Fibroblast of mammary gland (primary cell): ENCODE results near the gene NRCAM.

Experiments
- DNase-seq: peaks from one replicate; pipeline ENCODE4 v3.0.0-alpha.2; 2010; ENCODE audit warnings: low read depth
- H3K4me3 ChIP-seq: 2 replicates; pipeline ENCODE4 v1.5.1; 2011; ENCODE audit warnings: low read depth, mild to moderate bottlenecking, low read length, moderate library complexity; ENCODE audit not compliant: control insufficient read depth
- TF ChIP-seq, protein P1 (sequence below): conservative IDR thresholded peaks from 2 replicates; pipeline ENCODE4 v1.5.1; 2011; ENCODE audit warnings: low read depth, low read length, inconsistent platforms; ENCODE audit not compliant: control insufficient read depth, insufficient read depth

Gene NRCAM

DNA sequence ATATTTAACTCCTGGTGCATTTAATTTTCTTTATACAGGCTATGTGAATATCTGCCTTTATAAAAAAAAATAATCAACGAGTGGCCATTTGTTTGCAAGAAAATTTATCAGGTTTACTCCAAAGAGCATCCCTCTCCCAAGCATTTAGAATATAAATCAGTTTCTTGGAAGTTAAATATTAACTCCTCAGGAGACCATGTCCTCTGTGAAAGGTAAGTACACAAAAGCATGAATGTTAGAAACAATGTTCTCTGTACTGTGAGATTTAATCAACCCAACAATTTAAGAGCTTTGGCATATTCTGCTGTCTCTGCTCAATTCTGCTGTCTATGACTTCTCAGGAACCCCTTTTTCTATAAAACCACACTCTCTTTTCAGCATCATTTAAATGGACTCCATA lies 206.8 kb downstream of the NRCAM start:
- no peak for DNase-seq
- TF ChIP-seq, protein P1, sequence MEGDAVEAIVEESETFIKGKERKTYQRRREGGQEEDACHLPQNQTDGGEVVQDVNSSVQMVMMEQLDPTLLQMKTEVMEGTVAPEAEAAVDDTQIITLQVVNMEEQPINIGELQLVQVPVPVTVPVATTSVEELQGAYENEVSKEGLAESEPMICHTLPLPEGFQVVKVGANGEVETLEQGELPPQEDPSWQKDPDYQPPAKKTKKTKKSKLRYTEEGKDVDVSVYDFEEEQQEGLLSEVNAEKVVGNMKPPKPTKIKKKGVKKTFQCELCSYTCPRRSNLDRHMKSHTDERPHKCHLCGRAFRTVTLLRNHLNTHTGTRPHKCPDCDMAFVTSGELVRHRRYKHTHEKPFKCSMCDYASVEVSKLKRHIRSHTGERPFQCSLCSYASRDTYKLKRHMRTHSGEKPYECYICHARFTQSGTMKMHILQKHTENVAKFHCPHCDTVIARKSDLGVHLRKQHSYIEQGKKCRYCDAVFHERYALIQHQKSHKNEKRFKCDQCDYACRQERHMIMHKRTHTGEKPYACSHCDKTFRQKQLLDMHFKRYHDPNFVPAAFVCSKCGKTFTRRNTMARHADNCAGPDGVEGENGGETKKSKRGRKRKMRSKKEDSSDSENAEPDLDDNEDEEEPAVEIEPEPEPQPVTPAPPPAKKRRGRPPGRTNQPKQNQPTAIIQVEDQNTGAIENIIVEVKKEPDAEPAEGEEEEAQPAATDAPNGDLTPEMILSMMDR: no peak
- H3K4me3 ChIP-seq: no peak overlapping the region

DNA sequence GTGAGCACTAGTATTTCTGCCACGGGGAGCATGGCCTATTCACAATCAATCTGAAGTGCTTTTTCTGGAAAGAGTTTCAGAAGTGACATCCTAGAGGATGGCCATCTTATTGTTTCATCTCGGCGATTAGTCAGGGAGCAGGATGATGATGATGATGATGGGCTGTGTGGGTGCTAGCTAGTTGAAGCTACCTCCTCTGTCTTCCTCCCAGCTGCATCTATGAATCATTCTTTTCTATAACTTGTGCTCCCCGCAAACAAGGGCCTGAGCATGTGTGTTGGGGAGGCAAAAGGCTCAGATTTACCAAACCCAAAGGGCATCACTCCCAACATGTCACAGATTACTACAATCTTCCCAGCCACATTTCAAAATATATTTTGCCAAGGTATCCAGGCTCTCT lies 207.4 kb downstream of the NRCAM start:
- TF ChIP-seq, protein P1: no peak
- peak; percentile 33 for DNase-seq
- no peak overlapping the region for H3K4me3 ChIP-seq

DNA sequence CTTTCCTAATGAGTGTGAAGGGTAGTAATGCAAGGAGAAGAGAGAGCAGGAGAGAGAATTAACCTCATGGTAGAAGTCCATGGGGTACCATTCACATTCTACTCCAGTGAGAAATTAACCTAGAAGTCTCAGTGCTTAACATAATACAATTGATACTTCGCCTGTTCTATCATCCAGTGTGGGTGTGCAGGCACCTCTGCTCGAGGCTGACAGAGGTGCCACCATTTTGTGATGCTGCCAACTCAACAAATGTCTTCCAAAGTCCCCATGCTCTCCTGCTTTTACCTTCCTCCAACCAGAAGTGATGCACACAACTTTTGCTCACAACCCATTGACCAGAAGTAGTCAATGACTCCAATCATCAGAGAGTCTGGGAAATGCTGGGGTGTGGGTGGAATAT lies 207.8 kb downstream of the NRCAM start:
- H3K4me3 ChIP-seq: no peak overlapping the region
- DNase-seq: no peak
- TF ChIP-seq, protein P1: no peak

DNA sequence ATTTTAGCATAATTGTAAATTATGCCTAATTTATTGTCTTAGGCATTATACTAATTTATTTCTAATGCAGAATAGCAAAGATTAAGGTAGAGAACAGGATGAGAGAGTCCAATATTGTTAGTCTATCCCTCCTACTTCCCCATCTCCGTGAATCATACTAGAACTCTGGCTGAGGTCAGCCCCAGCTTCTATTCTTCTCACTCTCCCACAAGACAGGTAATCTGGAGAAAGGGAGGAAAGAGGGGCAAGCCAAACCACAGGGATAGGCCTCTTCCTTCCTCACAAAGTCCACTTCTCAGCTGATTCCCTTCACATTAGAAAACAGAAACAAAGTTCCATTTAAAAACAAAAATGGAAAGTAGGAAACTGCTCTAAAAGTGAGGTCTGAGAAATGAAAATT lies 208.6 kb downstream of the NRCAM start:
- no peak overlapping the region for H3K4me3 ChIP-seq
- no peak for DNase-seq
- TF ChIP-seq, protein P1: no peak

DNA sequence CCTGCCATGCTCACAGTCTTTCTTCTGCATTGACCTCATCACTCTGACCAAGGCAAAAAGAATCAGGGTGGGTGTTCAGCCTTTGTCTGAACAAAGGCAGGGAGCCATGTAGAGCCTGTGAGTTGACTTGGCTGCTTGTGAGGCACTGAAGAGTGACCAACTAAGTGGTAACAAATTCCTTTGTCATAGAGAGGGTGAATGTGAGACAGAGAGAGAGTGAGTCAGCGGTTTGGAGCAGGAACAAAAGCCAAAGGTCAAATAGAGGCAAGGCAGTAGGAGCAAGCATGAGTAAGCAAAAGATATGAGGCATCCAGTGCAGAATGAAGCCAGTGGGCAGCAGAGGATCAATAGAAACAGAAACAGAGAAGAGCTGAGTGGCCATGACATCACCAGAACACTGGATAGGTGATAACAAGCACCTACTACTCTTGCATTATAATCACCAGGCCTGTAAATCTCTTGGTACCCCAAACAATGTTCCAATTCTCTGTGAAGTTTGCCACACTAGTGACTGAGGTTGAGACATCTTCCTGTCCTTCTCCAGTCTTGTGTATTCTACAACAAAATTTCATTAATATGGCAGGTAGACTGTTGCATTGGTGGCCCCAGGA lies 209.9 kb downstream of the NRCAM start:
- DNase-seq: peak; percentile 98
- TF ChIP-seq, protein P1: peak; percentile 50
- peak overlapping the region; percentile 8 for H3K4me3 ChIP-seq

DNA sequence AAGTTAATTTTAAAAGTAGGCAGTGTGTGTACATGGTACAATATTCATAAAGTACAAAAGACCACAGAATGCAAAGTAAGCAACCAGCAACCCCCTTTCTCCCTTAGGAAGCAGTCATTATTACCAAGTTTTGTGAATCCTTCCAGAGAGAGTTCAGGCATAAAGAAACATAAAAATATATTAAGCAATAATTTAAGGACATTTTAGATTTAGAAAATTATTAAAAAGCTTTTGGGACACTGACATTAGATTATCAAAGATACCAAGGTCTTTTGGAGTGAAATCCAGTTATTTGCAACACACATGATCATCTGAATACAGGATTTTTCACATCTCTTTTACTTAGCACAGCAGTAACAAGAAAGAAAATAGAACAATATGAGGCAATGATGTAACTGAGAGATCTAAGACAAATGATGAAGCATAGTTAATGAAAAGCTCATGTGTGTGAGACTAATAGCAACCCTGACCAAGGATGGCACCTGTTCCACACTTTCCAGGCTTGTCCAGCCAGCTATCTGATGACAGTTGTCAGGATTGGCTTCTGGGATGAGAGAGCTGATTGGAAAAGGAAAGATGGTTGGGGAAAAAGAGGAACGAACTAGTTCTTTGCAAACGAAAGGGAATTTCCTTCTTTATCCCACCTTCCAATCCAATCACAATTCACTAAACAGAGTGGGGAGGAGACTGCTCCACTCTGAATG lies 210.6 kb downstream of the NRCAM start:
- TF ChIP-seq, protein P1: no peak
- H3K4me3 ChIP-seq: peak overlapping the region; percentile 8
- DNase-seq: no peak
